MCF 10A (cell line): ENCODE measurements around the gene SMCHD1. TPM values are rescaled to one million over a fixed set of nuclear protein-coding genes. Genes with fewer than 3 reads are reported as not detected.
"Not testable (repeated sequence)": the region's sequence is repeated elsewhere in the genome, so short reads cannot be mapped to it uniquely, and the experiment has no call there.

Experiments used
- BruUV-seq: library from RNA; stranded (reverse); fragments of 400-500 nt; replicated peaks from 2 replicates; lab custom pipeline; 2021; lab: Mats Ljungman, UMichigan
- CTCF ChIA-PET: fragments of 300-600 bp; sonication (Branson Sonifier 250); formaldehyde crosslinking; extraction: SDS; loops from one replicate; lab custom pipeline; 2021; ENCODE audit warnings: antibody characterized with exemption, inconsistent platforms; lab: Yijun Ruan, JAX
- POLR2A ChIA-PET: fragments of 300-600, 350-650 bp; sonication (Branson Sonifier 250); formaldehyde crosslinking; extraction: SDS; loops from one replicate; lab custom pipeline; 2020; ENCODE audit warnings: antibody characterized with exemption, inconsistent platforms; lab: Yijun Ruan, JAX
- DNase-seq: peaks from one replicate; pipeline ENCODE4 v3.0.0-alpha.2; 2018; ENCODE audit not compliant: unreplicated experiment
- H3K27ac Mint-ChIP-seq: one replicate; pipeline ENCODE4 v1.8.0; 2022; ENCODE audit warnings: mild to moderate bottlenecking, low read depth, mixed read lengths; ENCODE audit not compliant: unreplicated experiment
- H3K27me3 Mint-ChIP-seq: one replicate; pipeline ENCODE4 v1.8.0; 2022; ENCODE audit warnings: mixed read lengths; ENCODE audit not compliant: insufficient read depth, unreplicated experiment
- H3K36me3 Mint-ChIP-seq: one replicate; pipeline ENCODE4 v1.8.0; 2022; ENCODE audit warnings: mild to moderate bottlenecking, moderate library complexity, mixed read lengths; ENCODE audit not compliant: insufficient read depth, unreplicated experiment
- H3K4me1 Mint-ChIP-seq: one replicate; pipeline ENCODE4 v1.8.0; 2022; ENCODE audit warnings: mixed read lengths; ENCODE audit not compliant: insufficient read depth, unreplicated experiment
- H3K4me3 Mint-ChIP-seq: one replicate; pipeline ENCODE4 v1.8.0; 2022; ENCODE audit warnings: mild to moderate bottlenecking, moderate library complexity, mixed read lengths; ENCODE audit not compliant: unreplicated experiment
- H3K9me3 Mint-ChIP-seq: one replicate; pipeline ENCODE4 v1.8.0; 2022; ENCODE audit warnings: mixed read lengths; ENCODE audit not compliant: unreplicated experiment
- CTCF ChIP-seq: fragments of 200-600 bp; IDR thresholded peaks from one replicate; pipeline ENCODE4 v1.8.0; 2022; ENCODE audit warnings: antibody characterized with exemption, mild to moderate bottlenecking; ENCODE audit not compliant: unreplicated experiment
- intact Hi-C: fragments of 100-400 bp; cut with micrococcal nuclease; formaldehyde crosslinking; loops from 2 replicates; pipeline ENCODE4 v1.14.1; 2022
- total RNA-seq: library from RNA; stranded (reverse); gene quantifications from 2 replicates; pipeline ENCODE4 v1.2.3, GENCODE V29; 2022

The SMCHD1 gene
- total RNA-seq, 1 experiment from 2014 or later, result 50.7 TPM

DNA sequence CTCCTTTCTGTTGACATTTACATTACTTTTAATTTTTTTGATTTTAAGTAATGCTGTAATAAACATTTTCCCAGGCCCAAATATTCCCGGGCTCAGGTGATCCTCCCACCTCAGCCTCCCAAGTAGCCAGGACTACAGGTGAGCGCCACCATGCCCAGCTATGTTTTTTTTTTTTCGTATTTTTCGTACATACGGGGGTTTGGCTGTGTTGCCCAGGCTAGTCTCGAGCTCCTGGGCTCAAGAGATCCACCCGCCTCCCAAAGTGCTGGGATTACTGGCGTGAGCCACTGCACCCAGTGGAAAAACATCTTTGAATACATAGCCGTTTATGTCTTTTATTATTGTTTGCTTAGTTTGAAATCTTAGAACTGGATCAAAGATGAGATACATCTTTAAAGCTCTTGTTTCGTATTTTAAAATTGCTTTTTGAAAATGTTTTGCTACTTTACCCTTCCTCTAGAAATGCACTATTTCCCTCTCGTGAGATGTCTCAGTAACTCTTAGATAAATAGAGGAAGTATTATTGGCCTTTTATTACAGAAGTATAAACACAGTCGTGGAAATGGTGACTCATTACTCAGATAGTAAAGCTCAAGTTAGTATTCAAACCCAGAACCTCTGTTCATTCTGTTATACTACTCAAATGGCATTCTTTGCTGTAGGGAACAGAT lies 2.4 kb downstream of the SMCHD1 start:
- intact Hi-C loops, result loop anchor here (5.0 kb wide), 1 partner anchor 51 kb away; no protein-coding TSS in a partner anchor

GRCh38 chr18:2660849-2661248 lies 5.3 kb downstream of the SMCHD1 start:
- DNase-seq, BruUV-seq, H3K4me3 Mint-ChIP-seq, POLR2A ChIA-PET, H3K9me3 Mint-ChIP-seq, CTCF ChIA-PET, H3K27me3 Mint-ChIP-seq, H3K27ac Mint-ChIP-seq, H3K36me3 Mint-ChIP-seq, intact Hi-C loops: not testable (repeated sequence)
- peaks cover 27% of the 10 kb centered on the region for H3K4me1 Mint-ChIP-seq

More for the DNA sequence above, 2.4 kb downstream of the SMCHD1 start:
- DNase-seq, result peak; percentile 35
- Mint-ChIP-seq H3K27me3 (no peaks in the 10 kb centered on the region), H3K27ac (peak overlapping the region; percentile 91), H3K4me3 (peak overlapping the region; percentile 86), H3K36me3 (peaks cover 7% of the 10 kb centered on the region), H3K4me1 (peaks cover 27% of the 10 kb centered on the region), H3K9me3 (no peaks in the 10 kb centered on the region)
- BruUV-seq, result no TSS peak
- POLR2A ChIA-PET, result interaction anchor here (0.7 to 5.5 kb wide), 8 partner anchors 9 to 603 kb away, joined by 3 to 192 read pairs (median 6); partner anchors contain the start of genes METTL4, MYL12B and NDC80
- no peak for TF ChIP-seq CTCF
- CTCF ChIA-PET, result interaction anchor here (0.7 to 0.9 kb wide), 2 partner anchors 64 to 84 kb away, joined by 3 read pairs; no protein-coding TSS in a partner anchor

- H3K4me3 Mint-ChIP-seq, H3K9me3 Mint-ChIP-seq, H3K27me3 Mint-ChIP-seq, intact Hi-C loops, BruUV-seq, H3K27ac Mint-ChIP-seq, DNase-seq: not testable (repeated sequence)
- POLR2A ChIA-PET, result interaction anchor here (1.2 kb wide), 1 partner anchor 18 kb away, joined by 3 read pairs; no protein-coding TSS in a partner anchor
- H3K36me3 Mint-ChIP-seq, result peaks cover 15% of the 10 kb centered on the region
- H3K4me1 Mint-ChIP-seq, result peaks cover 22% of the 10 kb centered on the region
- CTCF ChIA-PET, result interaction anchor here (1.1 kb wide), 1 partner anchor 35 kb away, joined by 3 read pairs; no protein-coding TSS in a partner anchor
Measured at GRCh38 chr18:2662288-2662687, 6.8 kb downstream of the SMCHD1 start.

DNA sequence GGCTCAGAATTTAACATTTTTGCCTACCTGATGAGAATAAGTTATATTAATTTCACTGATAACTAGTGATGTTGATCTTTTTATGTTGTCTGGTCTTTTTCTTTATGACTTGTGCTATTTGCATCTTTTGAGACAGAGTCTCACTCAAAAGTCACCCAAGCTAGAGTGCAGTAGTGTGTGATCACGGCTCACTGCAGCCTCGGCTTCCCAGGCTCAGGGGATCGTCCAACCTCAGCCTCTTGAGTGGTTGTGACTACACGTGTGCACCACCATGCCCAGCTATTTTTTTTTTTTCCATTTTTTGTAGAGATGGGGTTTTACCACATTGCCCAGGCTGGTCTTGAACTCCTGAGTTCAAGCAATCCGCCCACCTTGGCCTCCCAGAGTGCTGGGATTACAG lies 7.5 kb downstream of the SMCHD1 start:
- Mint-ChIP-seq H3K36me3 (peaks cover 18% of the 10 kb centered on the region), H3K9me3 (no peaks in the 10 kb centered on the region), H3K4me3 (no peak overlapping the region), H3K4me1 (peaks cover 20% of the 10 kb centered on the region), H3K27me3 (no peaks in the 10 kb centered on the region), H3K27ac (no peak overlapping the region)
- intact Hi-C loops, result no loop called here
- POLR2A ChIA-PET, result interaction anchor here (1.0 kb wide), 1 partner anchor 57 kb away, joined by 5 read pairs; no protein-coding TSS in a partner anchor
- no peak for TF ChIP-seq CTCF
- CTCF ChIA-PET, result interaction anchor here (1.1 kb wide), 1 partner anchor 35 kb away, joined by 3 read pairs; no protein-coding TSS in a partner anchor
- no peak for DNase-seq
- no TSS peak for BruUV-seq

DNA sequence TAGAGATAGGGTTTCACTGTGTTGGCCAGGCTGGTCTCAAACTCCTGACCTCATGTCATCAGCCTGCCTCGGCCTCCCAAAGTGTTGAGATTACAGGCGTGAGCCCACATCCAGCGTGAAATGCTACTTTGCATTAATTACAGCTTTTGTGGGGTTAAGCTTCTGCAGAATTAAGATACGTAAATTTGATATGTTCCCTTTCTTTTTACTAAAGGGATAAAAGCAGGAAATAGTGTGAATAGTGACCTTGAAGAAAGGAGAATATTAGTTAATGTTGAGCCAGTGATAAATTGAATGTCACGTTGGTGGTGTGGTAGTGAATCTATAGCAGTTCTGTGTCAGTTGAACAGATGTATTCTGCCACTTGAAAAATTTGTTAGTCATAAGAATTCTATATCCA lies 16.9 kb downstream of the SMCHD1 start:
- no peak for DNase-seq
- H3K4me3 Mint-ChIP-seq, result no peak overlapping the region
- H3K27me3 Mint-ChIP-seq, result no peaks in the 10 kb centered on the region
- no peak for TF ChIP-seq CTCF
- H3K9me3 Mint-ChIP-seq, result no peaks in the 10 kb centered on the region
- no peak overlapping the region for H3K27ac Mint-ChIP-seq
- CTCF ChIA-PET, result interaction anchor here (0.9 kb wide), 1 partner anchor 1979 kb away, joined by 3 read pairs; no protein-coding TSS in a partner anchor
- intact Hi-C loops, result no loop called here
- H3K4me1 Mint-ChIP-seq, result no peaks in the 10 kb centered on the region
- H3K36me3 Mint-ChIP-seq, result peaks cover 85% of the 10 kb centered on the region
- BruUV-seq, result no TSS peak
- POLR2A ChIA-PET, result interaction anchor here (0.6 kb wide), 2 partner anchors 20 to 34 kb away, joined by 3 to 4 read pairs; no protein-coding TSS in a partner anchor
